HG02798 (cell line): Measurements from ENCODE around the gene PARP4.
A peak's percentile ranks its signal among the peaks of the same experiment; 100 is the strongest.
"Not testable (repeated sequence)": the region's sequence is repeated elsewhere in the genome, so short reads cannot be mapped to it uniquely, and the experiment has no call there.

ENCODE experiments used
- ATAC-seq: cut with Tn5 transposase; IDR thresholded peaks from one replicate; pipeline ENCODE4 v1.9.1; 2021; ENCODE audit warnings: mild to moderate bottlenecking; ENCODE audit not compliant: unreplicated experiment, poor library complexity

PARP4 gene

DNA sequence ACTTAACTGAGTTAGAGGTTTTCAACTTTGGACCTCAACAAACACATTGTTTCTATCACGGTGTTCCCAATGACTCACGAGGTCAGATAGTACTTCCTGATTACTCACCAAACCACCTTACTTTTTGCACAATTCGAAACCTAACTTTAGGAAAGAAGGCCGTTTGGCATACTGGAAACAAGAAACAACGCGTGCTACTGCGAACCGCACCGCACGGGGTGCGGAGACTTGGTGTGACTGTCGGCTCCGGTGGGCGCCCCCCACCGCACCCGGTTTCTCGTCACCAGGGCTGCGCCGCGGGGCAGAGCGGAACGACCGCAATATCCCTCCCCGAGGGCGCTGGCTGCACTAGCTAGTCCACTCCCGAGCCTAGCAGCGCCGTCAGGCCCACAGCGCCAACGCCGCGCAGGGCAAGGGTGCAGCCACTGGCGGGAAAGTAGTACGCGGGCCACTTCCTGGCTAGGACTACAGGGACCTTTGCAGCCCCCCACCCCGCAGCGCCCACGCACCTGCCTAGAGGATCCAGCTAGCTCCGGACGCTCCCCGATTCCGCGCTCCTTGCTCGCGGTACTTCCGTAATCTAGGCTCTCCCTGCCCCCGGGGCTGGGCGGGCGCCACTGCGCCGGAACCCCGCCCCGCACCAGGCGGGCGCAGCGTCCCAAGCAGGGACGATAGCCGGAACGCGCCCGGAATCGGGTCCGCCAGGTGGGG, at the start of gene PARP4:
TSS of gene PARP4 (minus strand) at position 582 of the 711 bp plus-strand sequence. CDS start 9,002 bp downstream, outside the sequence.
- ATAC-seq: peak; percentile 80

DNA sequence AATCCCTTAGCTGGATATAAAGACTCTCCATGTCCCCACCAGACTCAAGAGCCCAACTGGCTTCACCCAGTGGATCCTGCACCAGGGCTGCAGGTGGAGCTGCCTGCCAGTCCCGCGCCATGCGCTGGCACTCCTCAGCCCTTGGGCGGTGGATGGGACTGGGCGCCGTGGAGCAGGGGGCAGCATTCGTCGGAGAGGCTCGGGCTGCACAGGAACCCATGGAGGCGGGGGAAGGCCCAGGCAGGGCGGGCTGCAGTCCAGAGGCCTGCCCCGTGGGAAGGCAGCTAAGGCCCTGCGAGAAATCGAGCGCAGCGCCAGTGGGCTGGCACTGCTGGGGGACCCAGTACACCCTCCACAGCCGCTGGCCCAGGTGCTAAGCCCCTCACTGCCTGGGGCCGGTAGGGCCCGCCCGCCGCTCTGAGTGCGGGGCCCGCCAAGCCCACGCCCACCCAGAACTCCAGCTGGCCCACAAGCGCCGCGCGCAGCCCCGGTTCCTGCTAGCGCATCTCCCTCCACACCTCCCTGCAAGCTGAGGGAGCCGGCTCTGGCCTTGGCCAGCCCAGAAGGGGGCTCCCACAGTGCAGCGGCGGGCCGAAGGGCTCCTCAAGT, 48.1 kb upstream of the PARP4 start:
- not testable (repeated sequence) for ATAC-seq

DNA sequence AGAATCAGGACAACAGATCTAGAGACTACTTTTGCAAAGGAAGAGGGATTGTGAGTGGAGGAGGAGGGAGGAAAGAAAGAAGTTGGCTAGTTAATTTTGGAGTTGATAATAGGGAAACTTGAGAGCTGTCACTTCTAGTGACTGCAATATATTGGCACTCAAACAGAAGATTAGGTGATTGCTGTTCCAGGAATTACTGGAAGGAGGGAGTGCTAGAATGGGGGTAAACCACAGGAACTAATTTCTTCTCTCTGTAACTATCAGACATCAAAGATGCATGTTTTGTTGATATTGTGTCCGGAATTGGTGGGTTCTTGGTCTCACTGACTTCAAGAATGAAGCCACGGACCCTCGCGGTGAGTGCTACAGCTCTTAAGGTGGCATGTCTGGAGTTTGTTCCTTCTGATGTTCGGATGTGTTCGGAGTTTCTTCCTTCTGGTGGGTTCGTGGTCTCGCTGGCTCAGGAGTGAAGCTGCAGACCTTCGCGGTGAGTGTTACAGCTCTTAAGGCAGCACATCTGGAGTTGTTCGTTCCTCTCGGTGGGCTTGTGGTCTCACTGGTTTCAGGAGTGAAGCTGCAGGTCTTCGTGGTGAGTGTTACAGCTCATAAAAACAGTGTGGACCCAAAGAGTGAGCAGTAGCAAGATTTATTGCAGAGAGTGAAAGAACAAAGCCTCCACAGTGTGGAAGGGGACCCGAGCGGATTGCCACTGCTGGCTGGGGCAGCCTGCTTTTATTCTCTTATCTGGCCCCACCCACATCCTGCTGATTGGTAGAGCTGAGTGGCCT, 47.0 kb upstream of the PARP4 start:
- not testable (repeated sequence) for ATAC-seq

DNA sequence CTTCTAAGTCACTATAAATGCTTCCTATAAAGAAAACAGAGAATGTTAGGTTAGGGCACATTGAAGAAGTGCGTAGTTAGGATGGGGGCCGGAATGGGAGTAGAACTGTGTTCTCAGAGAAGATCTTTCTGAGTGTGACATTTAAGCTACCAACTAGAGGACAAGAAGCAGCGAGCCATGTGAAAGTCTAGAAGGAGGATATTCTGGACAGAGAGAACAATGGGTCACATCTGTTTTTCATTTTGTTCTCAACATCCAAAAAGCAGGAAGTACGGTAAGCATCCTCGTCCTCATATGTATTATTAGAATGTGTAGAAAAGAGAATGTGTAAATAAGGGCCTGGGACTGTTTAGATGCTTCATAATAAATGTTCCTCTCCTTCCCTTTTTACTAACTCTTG, 44.5 kb upstream of the PARP4 start:
- no peak for ATAC-seq

DNA sequence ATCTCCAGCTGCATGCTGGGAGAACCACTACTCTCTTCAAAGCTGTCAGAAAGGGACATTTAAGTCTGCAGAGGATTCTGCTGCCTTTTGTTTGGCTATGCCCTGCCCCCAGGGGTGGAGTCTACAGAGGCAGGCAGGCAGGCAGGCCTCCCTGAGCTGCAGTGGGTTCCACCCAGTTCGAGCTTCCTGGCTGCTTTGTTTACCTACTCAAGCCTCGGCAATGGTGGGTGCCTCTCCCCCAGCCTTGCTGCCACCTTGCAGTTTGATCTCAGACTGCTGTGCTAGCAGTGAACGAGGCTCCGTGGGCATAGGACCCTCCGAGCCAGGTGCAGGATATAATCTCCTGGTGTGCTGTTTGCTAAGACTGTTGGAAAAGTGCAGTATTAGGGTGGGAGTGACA, 41.3 kb upstream of the PARP4 start:
- not testable (repeated sequence) for ATAC-seq

DNA sequence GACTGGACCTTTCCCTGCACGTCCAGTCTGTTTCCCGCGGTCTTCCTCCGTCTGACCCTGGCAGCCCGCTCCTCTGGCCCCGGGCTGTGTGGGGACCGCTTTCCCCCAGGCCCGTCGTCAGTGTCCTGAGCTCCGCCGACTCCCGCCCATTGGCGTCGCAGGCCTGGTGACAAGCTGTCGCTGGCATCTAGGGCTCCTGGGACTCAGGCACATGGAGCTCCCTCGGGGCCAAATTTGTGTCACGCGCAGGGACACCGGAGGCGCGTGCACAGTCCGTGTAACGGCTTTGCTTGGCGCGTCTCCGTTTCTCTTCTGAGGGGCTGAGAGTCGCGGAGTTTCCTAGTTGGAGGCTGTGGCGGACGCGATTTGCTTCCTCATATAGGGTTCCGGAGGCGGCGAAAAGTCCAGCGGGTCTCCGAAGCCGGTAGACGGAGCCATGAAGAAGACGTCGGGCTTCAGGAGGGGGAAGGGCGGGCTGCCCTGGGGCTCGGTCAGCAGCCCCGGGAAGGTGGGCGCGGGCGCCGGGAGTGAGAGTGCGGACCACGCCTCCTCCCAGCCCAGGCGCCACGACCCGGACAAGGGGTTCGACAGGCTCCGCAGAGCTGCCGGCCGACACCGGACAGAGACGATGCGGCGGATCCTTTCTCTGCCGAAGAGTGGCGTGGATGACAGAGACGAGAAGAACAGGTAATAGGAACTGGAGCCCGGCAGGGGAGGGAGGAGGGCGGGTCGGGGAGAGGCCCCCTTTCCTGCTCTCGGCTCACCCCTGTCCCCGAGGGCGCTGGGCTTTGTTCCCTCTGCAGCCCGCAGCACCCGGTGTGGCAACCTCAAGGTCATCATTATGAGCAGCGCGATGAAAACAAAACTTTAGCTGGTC, 29.1 kb upstream of the PARP4 start:
- ATAC-seq: peak; percentile 50

DNA sequence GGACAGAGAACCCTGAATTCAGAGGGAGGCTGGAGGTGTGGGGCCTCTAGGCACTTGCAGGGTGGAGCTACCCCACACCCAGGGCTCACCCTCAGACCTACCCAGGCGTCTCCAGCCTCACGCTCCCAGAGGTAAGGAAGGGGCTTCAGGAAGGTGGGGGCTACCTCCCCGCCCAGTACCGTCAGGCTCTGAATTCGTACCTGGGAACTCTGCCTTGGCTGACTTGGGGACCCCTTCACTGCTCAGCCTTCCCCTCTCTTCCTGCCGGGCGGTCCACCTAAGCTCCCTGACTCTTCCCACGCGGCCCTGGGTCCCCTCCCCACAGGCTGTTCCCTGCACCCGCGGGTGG, 28.5 kb upstream of the PARP4 start:
- no peak for ATAC-seq

DNA sequence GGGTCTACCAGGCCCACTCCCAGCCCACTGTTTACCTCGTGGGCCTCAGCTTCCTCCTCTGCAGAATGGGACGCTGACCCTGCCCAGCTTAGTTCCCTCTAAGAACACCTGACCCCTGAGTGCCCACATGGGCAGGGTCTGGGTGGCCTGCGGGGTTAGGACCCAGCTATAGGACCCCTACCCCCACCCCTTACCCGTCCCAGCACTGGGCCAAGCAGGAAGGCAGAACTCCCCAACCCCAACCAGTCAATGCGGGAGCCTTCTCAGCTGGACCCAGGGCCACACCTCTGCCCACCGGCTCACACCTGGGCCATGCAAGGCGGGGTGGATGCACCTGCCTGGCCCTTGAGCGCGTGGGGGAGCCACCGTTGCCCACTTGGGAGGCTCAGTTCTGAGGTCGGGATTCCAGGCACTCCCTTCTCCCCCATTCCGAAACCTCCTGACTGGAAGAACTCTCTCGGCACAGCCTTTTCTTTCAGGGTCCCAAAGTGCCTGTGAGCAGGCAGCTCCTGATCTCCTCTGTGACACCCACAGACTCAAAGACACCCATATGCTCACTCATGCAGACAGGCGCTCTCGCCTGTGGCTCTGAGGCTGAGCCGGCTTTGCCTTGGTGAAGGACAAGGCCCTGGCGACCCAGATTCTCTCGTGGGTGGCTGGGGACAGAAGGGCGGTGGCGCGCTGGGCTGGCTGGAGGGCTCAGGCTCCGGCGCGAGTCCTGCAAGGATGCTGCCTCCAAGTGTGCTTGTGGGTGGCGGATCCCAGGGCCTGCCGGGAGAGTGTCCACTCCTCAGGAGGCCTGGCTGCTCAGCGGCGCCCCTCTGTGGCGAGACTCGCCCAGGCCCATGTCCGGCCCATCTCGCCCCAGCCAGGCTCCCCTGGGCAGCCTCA, 27.9 kb upstream of the PARP4 start:
- no peak for ATAC-seq

DNA sequence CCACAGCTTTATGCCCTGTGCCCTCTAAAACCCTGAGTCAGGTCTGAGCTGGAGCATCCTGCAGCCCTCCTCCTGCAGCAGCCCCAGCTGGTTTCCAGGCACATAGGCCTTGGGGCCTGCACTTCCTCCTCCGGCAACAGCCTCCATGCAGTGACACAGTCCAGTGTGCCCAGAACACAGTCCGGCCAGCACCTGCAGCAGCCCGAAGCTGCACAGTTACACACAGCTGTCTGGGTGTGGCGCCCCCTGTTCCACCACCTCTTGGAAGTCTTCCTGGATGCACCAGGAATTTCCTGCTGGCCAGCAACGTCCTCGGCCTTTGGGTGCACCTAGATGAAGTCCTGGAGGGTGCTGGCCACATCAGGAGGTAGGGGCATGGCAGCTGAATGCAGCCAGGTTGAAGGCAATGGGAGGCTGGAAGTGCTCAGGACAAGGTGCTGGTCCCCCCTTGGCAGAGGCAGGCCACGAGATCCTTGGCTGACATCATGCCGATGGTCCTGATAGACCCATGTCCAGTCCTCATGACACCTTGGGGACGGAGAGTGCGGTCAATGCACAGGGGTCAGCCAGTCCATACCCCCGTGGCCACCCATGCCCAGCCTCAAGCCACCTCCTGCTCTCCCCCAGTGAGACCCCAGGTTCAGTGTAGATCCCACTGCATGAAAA, 27.1 kb upstream of the PARP4 start:
- ATAC-seq: no peak

DNA sequence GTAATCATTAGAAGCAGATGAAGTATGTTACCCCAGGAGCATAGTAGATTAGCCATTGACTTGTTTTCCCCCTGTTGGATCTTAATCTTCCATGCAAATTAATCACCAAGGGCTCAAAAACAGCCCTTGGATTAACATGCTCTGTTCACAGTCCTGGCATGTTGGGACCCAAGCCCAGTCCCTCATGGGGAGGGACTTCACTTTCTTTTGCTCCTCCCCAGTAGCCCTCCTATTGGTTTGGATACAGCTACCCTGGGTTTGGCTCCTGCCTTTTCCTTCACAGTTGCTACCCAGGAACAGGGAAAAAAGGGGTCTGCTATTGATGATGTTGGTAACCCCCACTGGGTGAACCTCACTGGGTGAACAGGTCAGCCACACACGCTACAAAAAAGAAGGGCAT, 16.9 kb upstream of the PARP4 start:
- ATAC-seq: no peak

DNA sequence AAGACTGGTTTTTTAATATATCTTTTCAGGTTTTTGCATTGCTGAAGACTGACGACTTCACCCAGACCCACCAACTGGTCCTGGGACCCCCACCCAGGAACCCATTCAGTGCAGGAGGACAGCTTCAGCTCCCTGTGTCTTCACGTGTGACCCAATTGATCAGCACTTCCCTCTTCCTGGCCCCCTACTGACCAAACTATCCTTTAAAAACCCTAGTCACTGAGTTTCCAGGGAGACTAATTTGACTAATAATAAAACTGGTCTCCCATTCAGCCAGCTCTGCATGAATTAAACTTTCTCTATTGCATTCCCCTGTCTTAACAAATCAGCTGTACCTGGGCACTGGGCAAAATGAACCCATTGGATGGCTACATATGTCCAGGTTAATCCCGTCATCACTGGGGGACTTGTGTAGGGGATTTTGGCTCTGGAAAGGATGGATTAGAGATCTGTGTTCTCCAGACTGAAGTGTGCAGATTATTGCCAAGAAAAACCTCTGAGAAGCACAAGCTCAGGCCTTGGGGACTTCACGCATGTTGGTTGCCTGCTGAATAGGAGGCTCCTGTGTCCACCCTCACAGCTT, 16.3 kb upstream of the PARP4 start:
- ATAC-seq: no peak

DNA sequence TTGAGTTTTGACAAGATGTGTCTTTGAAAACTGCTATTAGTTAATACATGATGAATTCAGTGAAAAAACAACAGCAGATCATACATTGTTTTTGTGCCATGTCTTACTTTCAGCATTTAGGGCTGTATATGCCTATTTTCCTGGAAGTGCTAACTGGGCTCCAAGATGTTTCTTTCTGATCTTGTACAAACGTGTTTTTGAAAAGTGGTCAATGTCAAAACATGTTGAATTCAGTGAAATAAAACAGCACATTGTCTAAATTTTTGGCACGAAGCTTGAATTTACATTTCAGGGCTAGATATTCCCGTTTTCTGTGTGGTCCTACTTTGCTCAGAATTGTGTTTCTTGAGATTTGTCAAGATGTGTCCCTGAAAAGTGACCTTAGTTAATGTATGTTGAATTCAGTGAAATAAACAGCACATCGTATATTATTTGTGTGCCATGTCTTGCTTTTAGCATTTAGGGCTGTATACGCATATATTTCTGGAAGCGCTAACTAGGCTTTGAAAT, 14.7 kb upstream of the PARP4 start:
- ATAC-seq: no peak

DNA sequence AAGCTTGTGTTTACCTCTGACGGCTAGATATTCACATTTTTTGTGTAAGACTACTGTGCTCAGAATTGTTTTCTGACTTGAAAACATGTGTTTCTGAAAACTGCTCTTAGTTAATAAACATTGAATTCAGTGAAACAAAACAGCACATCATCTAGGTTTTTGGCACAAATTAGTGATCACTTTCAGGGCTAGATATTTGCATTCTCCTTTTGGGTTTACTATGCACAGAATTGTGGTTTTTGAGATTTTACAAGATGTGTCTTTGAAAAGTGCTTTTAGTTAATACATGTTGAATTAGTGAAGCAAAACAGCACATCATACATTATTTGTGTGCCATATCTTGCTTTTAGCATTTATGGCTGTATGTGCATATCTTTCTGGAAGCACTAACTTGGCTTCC, 8.2 kb upstream of the PARP4 start:
- ATAC-seq: no peak

DNA sequence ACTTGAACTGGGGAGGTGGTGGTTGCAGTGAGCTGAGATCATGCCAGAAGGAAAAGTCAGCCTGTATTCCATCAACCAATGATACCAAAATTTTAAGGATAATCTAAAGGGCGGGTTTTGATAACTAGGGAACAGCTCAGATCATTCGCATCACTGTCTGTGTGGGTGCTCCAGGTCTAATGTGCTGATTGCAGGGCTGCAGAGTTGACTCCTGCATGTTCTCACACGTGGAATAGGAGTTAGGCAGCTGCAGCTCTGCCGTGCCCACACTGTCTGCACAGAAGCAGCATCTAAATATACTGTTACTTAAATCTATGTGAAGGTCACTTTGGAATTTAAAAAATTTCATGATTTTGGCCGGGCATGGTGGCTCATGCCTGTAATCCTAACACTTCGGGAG, 4.3 kb upstream of the PARP4 start:
- ATAC-seq: no peak

DNA sequence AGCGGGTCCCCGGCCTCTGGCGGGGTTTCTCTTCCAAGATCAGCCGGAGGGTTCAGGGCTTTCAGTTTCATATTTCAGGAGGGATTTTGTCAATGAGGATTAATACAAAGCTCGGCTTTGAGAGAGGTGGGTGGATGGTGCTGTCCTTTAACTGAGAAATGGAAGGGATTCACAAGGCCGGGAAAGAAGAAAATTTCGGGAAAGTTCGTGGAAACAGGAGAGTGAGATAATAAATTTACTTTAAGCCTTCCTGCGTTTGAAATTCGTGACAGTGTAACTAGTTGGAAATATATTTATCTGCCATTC, 283 bp upstream of the PARP4 start:
- ATAC-seq: no peak

DNA sequence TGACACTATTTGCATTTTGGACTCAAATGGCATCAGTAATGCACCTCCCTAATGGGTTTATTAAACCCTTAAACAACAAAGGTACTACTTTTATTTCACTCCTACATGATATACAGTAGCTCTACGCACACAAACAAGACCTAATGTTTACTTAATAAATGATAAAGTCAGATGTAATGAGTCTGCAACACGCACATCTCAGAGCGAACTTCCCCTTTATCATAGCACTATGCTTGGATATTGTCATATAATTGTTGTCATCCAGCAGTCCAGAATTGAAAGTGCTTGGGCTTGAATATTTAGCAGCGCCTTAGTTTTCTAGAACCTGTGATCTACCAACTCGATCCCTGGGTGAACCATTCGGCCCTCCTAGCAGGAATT, 772 bp downstream of the PARP4 start:
- no peak for ATAC-seq

DNA sequence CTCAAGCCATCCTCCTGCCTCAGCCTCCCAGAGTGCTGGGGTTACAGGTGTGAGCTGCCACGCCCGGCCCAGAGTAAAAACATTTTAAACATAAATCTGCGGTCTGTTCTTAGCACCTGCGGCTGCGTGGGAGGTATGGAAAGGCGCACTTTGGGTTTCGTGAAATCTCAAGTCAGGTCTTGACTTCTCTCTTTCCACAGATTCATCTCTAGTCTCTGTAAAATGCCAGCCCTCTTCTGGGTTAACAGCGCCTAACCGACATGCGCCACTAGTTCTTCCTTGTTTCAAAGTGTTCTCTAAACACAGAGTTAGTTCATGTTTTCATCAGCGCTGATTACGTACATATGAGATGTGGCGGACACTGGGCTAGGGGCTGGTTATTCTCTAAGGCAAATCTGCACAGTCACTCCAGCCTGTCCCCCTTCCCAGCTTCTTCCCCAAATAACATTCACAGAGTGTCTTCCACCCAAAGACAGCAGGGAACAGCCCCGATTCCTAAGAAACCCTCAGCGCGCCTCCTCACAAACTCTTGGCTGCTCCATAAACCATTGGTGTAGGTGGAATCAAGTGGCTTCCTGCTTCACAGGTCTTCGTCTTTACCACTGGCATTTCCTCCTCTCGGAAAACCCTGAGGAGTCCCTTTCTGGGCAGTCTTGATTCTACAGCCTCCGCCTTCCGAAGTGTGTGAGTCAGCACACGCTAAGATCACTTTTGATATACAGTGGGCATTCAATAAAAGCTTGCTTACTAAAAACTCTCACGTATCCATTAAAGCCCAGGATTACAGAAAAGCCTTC, 1.4 kb downstream of the PARP4 start:
- ATAC-seq: peak; percentile 65
